Neural cell (in vitro differentiated cells): Measurements from ENCODE around the gene OTUD5. TPM values are rescaled to one million over a fixed set of nuclear protein-coding genes. Genes with fewer than 3 reads are reported as not detected.

Experiments used
- H2AFZ ChIP-seq: fragments of 200-600, 300-800 bp; sonication (generic), shearing (Covaris generic); 2 replicates; pipeline ENCODE4 v1.6.0; 2014; ENCODE audit warnings: low read depth, mild to moderate bottlenecking, antibody characterized with exemption, low read length, moderate library complexity
- H3F3A ChIP-seq: fragments of 200-600 bp; shearing (Covaris generic); 2 replicates; pipeline ENCODE4 v1.6.1; 2016; ENCODE audit warnings: mild to moderate bottlenecking, moderate library complexity, mixed read lengths, antibody characterized with exemption, low read length; ENCODE audit not compliant: insufficient read depth, poor library complexity, severe bottlenecking
- H3K27ac ChIP-seq: fragments of 200-600, 300-800 bp; sonication (generic), shearing (Covaris generic); 2 replicates; pipeline ENCODE4 v1.5.1; 2014; ENCODE audit warnings: mild to moderate bottlenecking, low read length, moderate library complexity
- H3K27me3 ChIP-seq: fragments of 300-800, 200-600 bp; sonication (generic), shearing (Covaris generic); 2 replicates; pipeline ENCODE4 v1.6.0; 2014; ENCODE audit warnings: mild to moderate bottlenecking, low read depth, low read length, moderate library complexity; ENCODE audit not compliant: insufficient read depth
- H3K36me3 ChIP-seq: fragments of 300-800, 200-600 bp; sonication (generic), shearing (Covaris generic); 2 replicates; pipeline ENCODE4 v1.5.1; 2014; ENCODE audit warnings: mild to moderate bottlenecking, antibody characterized with exemption, low read length, moderate library complexity; ENCODE audit not compliant: insufficient read depth
- H3K4me2 ChIP-seq: fragments of 300-800, 200-600 bp; sonication (generic), shearing (Covaris generic); 2 replicates; pipeline ENCODE4 v1.6.0; 2014; ENCODE audit warnings: mild to moderate bottlenecking, low read length
- H3K4me3 ChIP-seq: fragments of 300-800, 200-600 bp; sonication (generic), shearing (Covaris generic); 2 replicates; pipeline ENCODE4 v1.5.1; 2014; ENCODE audit warnings: mild to moderate bottlenecking, low read length, moderate library complexity
- H3K79me2 ChIP-seq: fragments of 200-600 bp; shearing (Covaris generic); replicated peaks from 2 replicates; pipeline ENCODE4 v1.6.0; 2014; ENCODE audit warnings: mild to moderate bottlenecking, low read length, moderate library complexity; ENCODE audit not compliant: insufficient read depth
- H3K9ac ChIP-seq: fragments of 300-800, 200-600 bp; sonication (generic), shearing (Covaris generic); 2 replicates; pipeline ENCODE4 v1.6.1; 2016; ENCODE audit warnings: mild to moderate bottlenecking, low read length, mixed read lengths
- H3K9me2 ChIP-seq: fragments of 200-600 bp; shearing (Covaris generic); 2 replicates; pipeline ENCODE4 v1.6.1; 2016; ENCODE audit warnings: mild to moderate bottlenecking, low read length, mixed read lengths; ENCODE audit not compliant: insufficient read depth
- H3K9me3 ChIP-seq: fragments of 200-600, 300-800 bp; sonication (generic), shearing (Covaris generic); 2 replicates; pipeline ENCODE4 v1.6.1; 2016; ENCODE audit warnings: mild to moderate bottlenecking, mixed run types, low read length, moderate library complexity, mixed read lengths
- H4K20me1 ChIP-seq: fragments of 200-600 bp; shearing (Covaris generic); 2 replicates; pipeline ENCODE4 v1.6.1; 2016; ENCODE audit warnings: mild to moderate bottlenecking, mixed run types; ENCODE audit not compliant: insufficient read depth
- CTCF ChIP-seq: fragments of 450-650 bp; IDR thresholded peaks from 2 replicates; pipeline ENCODE4 v1.5.1; 2014; ENCODE audit warnings: antibody characterized with exemption, mild to moderate bottlenecking, moderate library complexity; ENCODE audit not compliant: poor library complexity, severe bottlenecking
- EP300 ChIP-seq: fragments of 450-650 bp; conservative IDR thresholded peaks from 2 replicates; pipeline ENCODE4 v1.6.1; 2014; ENCODE audit warnings: antibody characterized with exemption, mild to moderate bottlenecking, moderate library complexity; ENCODE audit not compliant: poor library complexity, severe bottlenecking
- EZH2 ChIP-seq: fragments of 200-600, 300-800 bp; shearing (Covaris generic), sonication (generic); IDR thresholded peaks from 2 replicates; pipeline ENCODE4 v1.6.1; 2014; ENCODE audit warnings: antibody characterized with exemption, low read length, borderline replicate concordance, mild to moderate bottlenecking; ENCODE audit not compliant: insufficient read depth, poor library complexity, severe bottlenecking
- MXI1 ChIP-seq: fragments of 450-650 bp; conservative IDR thresholded peaks from 2 replicates; pipeline ENCODE4 v1.6.1; 2014; ENCODE audit warnings: antibody characterized with exemption, mild to moderate bottlenecking; ENCODE audit not compliant: poor library complexity, severe bottlenecking
- POLR2AphosphoS5 ChIP-seq: IDR thresholded peaks from 2 replicates; pipeline ENCODE4 v1.6.1; 2012
- RAD21 ChIP-seq: fragments of 450-650 bp; conservative IDR thresholded peaks from 2 replicates; pipeline ENCODE4 v1.6.1; 2014; ENCODE audit warnings: antibody characterized with exemption, mild to moderate bottlenecking, moderate library complexity
- SMC3 ChIP-seq: fragments of 450-650 bp; conservative IDR thresholded peaks from 2 replicates; pipeline ENCODE4 v1.6.1; 2014; ENCODE audit warnings: antibody characterized with exemption, mild to moderate bottlenecking, moderate library complexity; ENCODE audit not compliant: poor library complexity
- TAF1 ChIP-seq: IDR thresholded peaks from 2 replicates; pipeline ENCODE4 v1.6.1; 2012; ENCODE audit warnings: low read depth
- polyA plus RNA-seq: library from polyadenylated mRNA; depleted of rRNA; stranded (reverse); fragments of >200 nt; gene quantifications from 2 replicates; pipeline ENCODE4 v1.2.3, GENCODE V29; 2014
- TF ChIP-seq, protein P1 (sequence below): IDR thresholded peaks from 2 replicates; pipeline ENCODE4 v1.6.1; 2012; ENCODE audit warnings: borderline replicate concordance

Gene OTUD5
- polyA plus RNA-seq, 1 donor from 2014 or later, result 34.3 TPM

- Histone ChIP-seq H3K27ac (peak overlapping the region; percentile 91), H4K20me1 (no peaks in the 10 kb centered on the region), H3K9me3 (no peaks in the 10 kb centered on the region), H2AFZ (no peak overlapping the region), H3K27me3 (no peaks in the 10 kb centered on the region), H3F3A (no peaks in the 10 kb centered on the region), H3K79me2 (peaks cover 9% of the 10 kb centered on the region), H3K9ac (peak overlapping the region; percentile 78), H3K4me2 (peak overlapping the region; percentile 39), H3K9me2 (no peaks in the 10 kb centered on the region), H3K4me3 (peak overlapping the region; percentile 83), H3K36me3 (no peaks in the 10 kb centered on the region)
- TF ChIP-seq RAD21 (no peak), POLR2AphosphoS5 (no peak), EP300 (no peak), TAF1 (no peak)
Measured at GRCh38 chrX:48910926-48911411, 46.4 kb downstream of the OTUD5 start.

GRCh38 chrX:48909703-48910294, 47.6 kb downstream of the OTUD5 start:
- H2AFZ ChIP-seq, result no peak overlapping the region
- H3K9ac ChIP-seq, result no peak overlapping the region
- H4K20me1 ChIP-seq, result no peaks in the 10 kb centered on the region
- H3F3A ChIP-seq, result no peaks in the 10 kb centered on the region
- no peak overlapping the region for H3K27ac ChIP-seq
- H3K79me2 ChIP-seq, result peaks cover 9% of the 10 kb centered on the region
- no peaks in the 10 kb centered on the region for H3K27me3 ChIP-seq
- peak overlapping the region; percentile 83 for H3K4me3 ChIP-seq
- no peaks in the 10 kb centered on the region for H3K9me2 ChIP-seq
- no peaks in the 10 kb centered on the region for H3K9me3 ChIP-seq
- TF ChIP-seq EP300, result no peak
- TF ChIP-seq MXI1, result no peak
- no peak for TF ChIP-seq TAF1
- TF ChIP-seq, protein P1, sequence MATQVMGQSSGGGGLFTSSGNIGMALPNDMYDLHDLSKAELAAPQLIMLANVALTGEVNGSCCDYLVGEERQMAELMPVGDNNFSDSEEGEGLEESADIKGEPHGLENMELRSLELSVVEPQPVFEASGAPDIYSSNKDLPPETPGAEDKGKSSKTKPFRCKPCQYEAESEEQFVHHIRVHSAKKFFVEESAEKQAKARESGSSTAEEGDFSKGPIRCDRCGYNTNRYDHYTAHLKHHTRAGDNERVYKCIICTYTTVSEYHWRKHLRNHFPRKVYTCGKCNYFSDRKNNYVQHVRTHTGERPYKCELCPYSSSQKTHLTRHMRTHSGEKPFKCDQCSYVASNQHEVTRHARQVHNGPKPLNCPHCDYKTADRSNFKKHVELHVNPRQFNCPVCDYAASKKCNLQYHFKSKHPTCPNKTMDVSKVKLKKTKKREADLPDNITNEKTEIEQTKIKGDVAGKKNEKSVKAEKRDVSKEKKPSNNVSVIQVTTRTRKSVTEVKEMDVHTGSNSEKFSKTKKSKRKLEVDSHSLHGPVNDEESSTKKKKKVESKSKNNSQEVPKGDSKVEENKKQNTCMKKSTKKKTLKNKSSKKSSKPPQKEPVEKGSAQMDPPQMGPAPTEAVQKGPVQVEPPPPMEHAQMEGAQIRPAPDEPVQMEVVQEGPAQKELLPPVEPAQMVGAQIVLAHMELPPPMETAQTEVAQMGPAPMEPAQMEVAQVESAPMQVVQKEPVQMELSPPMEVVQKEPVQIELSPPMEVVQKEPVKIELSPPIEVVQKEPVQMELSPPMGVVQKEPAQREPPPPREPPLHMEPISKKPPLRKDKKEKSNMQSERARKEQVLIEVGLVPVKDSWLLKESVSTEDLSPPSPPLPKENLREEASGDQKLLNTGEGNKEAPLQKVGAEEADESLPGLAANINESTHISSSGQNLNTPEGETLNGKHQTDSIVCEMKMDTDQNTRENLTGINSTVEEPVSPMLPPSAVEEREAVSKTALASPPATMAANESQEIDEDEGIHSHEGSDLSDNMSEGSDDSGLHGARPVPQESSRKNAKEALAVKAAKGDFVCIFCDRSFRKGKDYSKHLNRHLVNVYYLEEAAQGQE, result no peak
- TF ChIP-seq SMC3, result no peak
- TF ChIP-seq EZH2, result no peak
- TF ChIP-seq POLR2AphosphoS5, result no peak
- no peak for TF ChIP-seq CTCF
- no peak for TF ChIP-seq RAD21
- H3K36me3 ChIP-seq, result no peaks in the 10 kb centered on the region
- no peak overlapping the region for H3K4me2 ChIP-seq
